K562 (cell line): ENCODE data around the gene CLCNKA. TPM values are rescaled to one million over a fixed set of nuclear protein-coding genes. Genes with fewer than 3 reads are reported as not detected.
A peak's percentile ranks its signal among the peaks of the same experiment; 100 is the strongest.

Experiments used
- CTCFL ChIP-seq: IDR thresholded peaks from 2 replicates; pipeline ENCODE4 v1.6.1; 2011; ENCODE audit warnings: borderline replicate concordance, low read depth, mild to moderate bottlenecking, moderate library complexity, low read length; ENCODE audit not compliant: insufficient read depth, poor library complexity, severe bottlenecking
- E2F1 ChIP-seq: sonication (generic); formaldehyde crosslinking; IDR thresholded peaks from 2 replicates; pipeline ENCODE4 v1.8.1; 2023; ENCODE audit warnings: mild to moderate bottlenecking, missing genetic modification reagents, moderate library complexity
- ETV5 ChIP-seq: sonication (generic); formaldehyde crosslinking; IDR thresholded peaks from 2 replicates; pipeline ENCODE4 v1.4.0; 2020; ENCODE audit warnings: low read depth, mild to moderate bottlenecking, missing genetic modification reagents
- NR2C1 ChIP-seq, 2 experiments: fragments of 450-650 bp; IDR thresholded peaks; 2 replicates each; pipeline ENCODE4 v1.6.1; 2017; ENCODE audit warnings: mild to moderate bottlenecking in 2 of 2, antibody characterized with exemption in 1 of 2, inconsistent platforms in 1 of 2, missing compliant biosample characterization in 1 of 2, missing genetic modification characterization in 1 of 2
- POLR2A ChIP-seq: fragments of 450-650 bp; conservative IDR thresholded peaks from 2 replicates; pipeline ENCODE4 v1.6.1; 2016
- RBM14 ChIP-seq: fragments of 200-400 bp; formaldehyde crosslinking; IDR thresholded peaks from 2 replicates; pipeline ENCODE4 v1.6.1; 2018; ENCODE audit warnings: low read depth, mild to moderate bottlenecking, low read length, moderate library complexity, borderline replicate concordance; ENCODE audit not compliant: insufficient read depth
- THAP7 ChIP-seq: fragments of 250-450 bp; sonication (Bioruptor Pico); IDR thresholded peaks from 2 replicates; pipeline ENCODE4 v1.5.0; 2021
- U2AF1 ChIP-seq: fragments of 200-400 bp; formaldehyde crosslinking; optimal IDR thresholded peaks from 2 replicates; pipeline ENCODE3; 2017; ENCODE audit warnings: mild to moderate bottlenecking, low read depth, low read length, moderate library complexity
- ZBTB40 ChIP-seq, 2 experiments: fragments of 450-650 bp in 1 of 2; sonication (generic) in 1 of 2; formaldehyde crosslinking in 1 of 2; IDR thresholded peaks; 2 replicates each; pipeline versions ENCODE4 v1.7.1 to v1.9.0; 2016 to 2022; ENCODE audit warnings: inconsistent platforms in 1 of 2, mild to moderate bottlenecking in 1 of 2, missing genetic modification reagents in 1 of 2
- ZNF212 ChIP-seq: fragments of 450-650 bp; formaldehyde crosslinking; IDR thresholded peaks from 2 replicates; pipeline ENCODE4 v1.4.0; 2020; ENCODE audit warnings: mild to moderate bottlenecking
- ZNF77 ChIP-seq: fragments of 250-450 bp; sonication (Bioruptor Pico); IDR thresholded peaks from 2 replicates; pipeline ENCODE4 v1.5.0; 2020
- ZNF79 ChIP-seq: fragments of 250-450 bp; sonication (Bioruptor Pico); IDR thresholded peaks from 2 replicates; pipeline ENCODE4 v1.4.0; 2020; ENCODE audit warnings: low read depth, mild to moderate bottlenecking, moderate library complexity
- polyA plus RNA-seq, 8 experiments: library from polyadenylated mRNA; depleted of rRNA in 4 of 8; stranded (reverse) in 5 of 8; unstranded in 3 of 8; fragments of >200 nt; fragmentation: Nextera tagmentation in 2 of 8; fragmentation: Illumina TruSeq in 1 of 8; extraction: Ambion mirVana in 2 of 8; extraction: Trizol in 1 of 8; gene quantifications; 2 replicates each; pipeline versions ENCODE4 v1.2.1 to v1.2.3, GENCODE V29; 2011 to 2014; ENCODE audit warnings: inconsistent platforms in 1 of 8, missing spikeins in 1 of 8
- total RNA-seq, 7 experiments: library from RNA; depleted of rRNA in 6 of 7; stranded (reverse); fragments of >200 nt in 6 of 7; fragmentation: Illumina TruSeq in 2 of 7; extraction: Trizol in 2 of 7; gene quantifications; 2 replicates each; pipeline versions ENCODE4 v1.2.1 to v1.2.3, GENCODE V29; 2011 to 2021; ENCODE audit warnings: low replicate concordance in 1 of 7

CLCNKA gene
- total and polyA plus RNA-seq, 9 of the 15 experiments (the other 6 are each of a cell fraction or from before 2014, with no cell fraction given), result 0.03 to 0.37 (median 0.10) TPM; not detected in 3

GRCh38 chr1:16055613-16056520 lies 34.0 kb downstream of the CLCNKA start (continued):
- TF ChIP-seq ZBTB40 (IDR thresholded peaks at IDR 0.05) (peak; percentile 26; the same call in 1 of the 2 replicates), ZBTB40 (CRISPR knock-in tag; IDR thresholded peaks at IDR 0.05) (no peak), POLR2A (no peak; the same call in 1 of the 2 replicates), ZNF79 (CRISPR knock-in tag) (no peak), NR2C1 (IDR thresholded peaks at IDR 0.05) (no peak), NR2C1 (tag; IDR thresholded peaks at IDR 0.05) (no peak), THAP7 (CRISPR knock-in tag) (no peak), RBM14 (no peak), ZNF77 (CRISPR knock-in tag) (no peak), CTCFL (no peak), ETV5 (CRISPR knock-in tag) (peak; percentile 48; the same call in 1 of the 2 replicates), U2AF1 (no peak), ZNF212 (no peak), E2F1 (CRISPR knock-in tag) (no peak; the same call in 1 of the 2 replicates)
